Left renal pelvis (tissue), 4 donors: ENCODE results near the gene CYFIP2. TPM values are rescaled to one million over a fixed set of nuclear protein-coding genes. Genes with fewer than 3 reads are reported as not detected.

ENCODE experiments used
- DNase-seq, 4 donors: peaks; one replicate each; pipeline ENCODE4 v3.0.0-alpha.2; 2013; ENCODE audit warnings: low read depth in 4 of 4, low spot score in 3 of 4
- polyA plus RNA-seq, 4 donors: library from polyadenylated mRNA; unstranded; fragments of 120-200 nt; gene quantifications; one replicate each; pipeline ENCODE4 v1.2.1, GENCODE V29; 2013; ENCODE audit not compliant: insufficient read length in 4 of 4

CYFIP2 gene
- polyA plus RNA-seq, 4 donors, result 10.9 to 131 (median 125) TPM

- no peak for DNase-seq
Observed at GRCh38 chr5:157285310-157286035, 19.6 kb downstream of the CYFIP2 start.

DNA sequence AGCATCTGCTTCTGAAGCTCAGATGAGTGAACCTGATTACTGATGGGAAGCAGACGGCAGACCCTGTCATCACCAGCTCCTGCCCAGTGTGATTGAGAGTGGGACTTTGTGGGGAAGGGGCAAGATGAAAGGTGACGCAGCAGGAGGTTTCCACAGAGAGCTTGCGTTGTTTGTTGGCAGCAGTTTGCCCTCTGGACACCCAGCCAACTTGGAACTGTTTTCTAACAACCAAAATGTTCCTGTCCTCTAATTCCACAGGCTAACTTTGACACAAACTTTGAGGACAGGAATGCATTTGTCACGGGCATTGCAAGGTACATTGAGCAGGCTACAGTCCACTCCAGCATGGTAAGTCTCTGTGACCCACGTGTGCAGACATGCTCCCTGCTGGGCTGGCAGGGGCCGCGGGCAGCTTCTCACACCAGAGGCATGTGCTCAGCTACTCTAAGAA lies 20.9 kb downstream of the CYFIP2 start:
- no peak for DNase-seq

DNA sequence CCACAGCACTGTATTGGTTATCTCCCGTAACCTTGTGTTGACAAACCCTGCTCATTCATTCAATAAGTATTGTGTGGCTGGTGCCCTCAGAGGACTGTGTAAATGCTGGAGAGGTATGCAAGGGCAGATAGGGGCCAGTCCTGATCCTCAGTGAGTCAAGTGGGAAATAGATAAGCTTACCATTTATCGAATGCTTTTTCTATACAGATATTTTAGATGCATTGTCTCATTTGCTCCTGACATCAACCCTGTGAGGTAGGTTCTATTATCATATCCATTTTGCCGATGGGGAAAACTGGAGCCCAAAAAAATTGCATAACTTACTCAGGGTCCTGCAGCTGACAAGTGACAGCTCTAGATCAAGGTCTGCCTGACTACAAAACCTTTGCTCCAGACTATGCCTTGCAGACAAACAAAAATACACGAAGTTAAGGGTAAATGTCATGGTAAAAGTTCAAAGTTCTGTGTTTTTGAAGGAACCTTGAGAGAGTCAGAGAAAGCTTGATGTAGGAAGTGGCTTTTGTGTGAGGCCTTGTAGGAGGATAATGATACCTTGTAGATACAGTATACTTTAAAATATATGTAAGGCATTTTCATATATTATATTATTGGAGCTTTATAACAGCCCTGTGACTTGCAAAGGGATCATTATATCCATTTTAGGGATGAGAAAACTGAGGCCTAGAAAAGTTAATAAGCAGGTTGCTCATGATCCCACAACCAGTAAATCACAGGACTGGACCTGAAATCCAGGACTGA lies 22.7 kb downstream of the CYFIP2 start:
- no peak for DNase-seq

GRCh38 chr5:157289164-157289819 lies 23.4 kb downstream of the CYFIP2 start:
- no peak for DNase-seq

DNA sequence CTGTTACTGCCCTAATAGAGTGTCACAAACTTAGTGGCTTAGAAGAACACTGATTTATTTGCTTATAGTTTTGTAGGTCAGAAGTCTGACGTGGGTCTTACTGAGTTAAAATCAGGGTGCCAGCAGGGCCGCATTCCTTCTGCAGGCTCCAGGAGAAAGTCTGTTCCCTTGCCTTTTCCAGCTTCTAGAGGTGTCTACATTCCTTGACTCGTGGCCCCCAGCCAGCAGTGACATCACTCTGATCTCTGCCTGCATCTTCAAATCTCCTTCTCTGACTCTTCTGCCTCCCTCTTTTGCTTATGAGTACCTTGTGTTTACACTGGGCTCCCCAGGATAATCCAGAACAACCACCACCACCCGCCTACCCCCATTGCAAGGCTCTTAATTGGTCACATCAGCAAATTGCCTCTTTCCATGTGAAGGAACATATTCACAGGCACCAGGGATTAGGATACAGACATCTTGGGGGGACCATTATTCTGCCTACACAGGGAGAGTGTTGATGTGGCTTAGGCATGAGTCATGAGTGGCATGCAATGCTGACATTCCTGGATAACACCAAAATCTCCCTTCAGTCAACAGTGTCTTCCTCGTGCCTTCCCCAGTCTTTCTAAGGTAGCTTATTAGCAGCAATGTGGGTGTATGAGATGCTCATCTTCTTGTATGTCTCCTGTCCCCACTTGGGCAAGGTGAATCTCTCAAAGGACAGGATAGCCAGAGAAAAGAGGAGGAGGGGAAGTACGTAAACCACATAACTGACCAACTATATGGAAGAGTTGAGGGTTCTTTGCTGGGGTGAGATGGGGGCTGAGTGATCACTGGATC lies 24.4 kb downstream of the CYFIP2 start:
- DNase-seq, result no peak

- DNase-seq, result peak in 3 of 4 donors; percentile 45 to 75 (median 54)
Observed at GRCh38 chr5:157290981-157291711, 25.2 kb downstream of the CYFIP2 start.

DNA sequence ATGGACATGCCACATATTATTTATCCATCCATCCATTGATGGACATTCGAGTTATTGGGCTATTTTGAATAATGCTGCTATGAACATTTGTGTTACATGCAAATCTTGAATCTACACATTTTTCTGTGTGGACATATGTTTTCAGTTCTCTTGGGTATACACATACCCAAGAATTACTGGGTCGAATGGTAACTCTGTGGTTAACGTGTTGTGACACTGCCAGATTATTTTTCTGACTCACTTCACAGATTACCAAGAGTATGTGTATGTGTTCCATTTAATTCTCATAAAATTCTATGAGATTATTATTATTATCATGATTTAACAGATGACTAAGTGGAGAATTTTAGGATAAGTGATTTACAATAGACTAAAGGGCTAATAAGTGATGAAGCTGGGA lies 26.7 kb downstream of the CYFIP2 start:
- DNase-seq, result no peak

DNA sequence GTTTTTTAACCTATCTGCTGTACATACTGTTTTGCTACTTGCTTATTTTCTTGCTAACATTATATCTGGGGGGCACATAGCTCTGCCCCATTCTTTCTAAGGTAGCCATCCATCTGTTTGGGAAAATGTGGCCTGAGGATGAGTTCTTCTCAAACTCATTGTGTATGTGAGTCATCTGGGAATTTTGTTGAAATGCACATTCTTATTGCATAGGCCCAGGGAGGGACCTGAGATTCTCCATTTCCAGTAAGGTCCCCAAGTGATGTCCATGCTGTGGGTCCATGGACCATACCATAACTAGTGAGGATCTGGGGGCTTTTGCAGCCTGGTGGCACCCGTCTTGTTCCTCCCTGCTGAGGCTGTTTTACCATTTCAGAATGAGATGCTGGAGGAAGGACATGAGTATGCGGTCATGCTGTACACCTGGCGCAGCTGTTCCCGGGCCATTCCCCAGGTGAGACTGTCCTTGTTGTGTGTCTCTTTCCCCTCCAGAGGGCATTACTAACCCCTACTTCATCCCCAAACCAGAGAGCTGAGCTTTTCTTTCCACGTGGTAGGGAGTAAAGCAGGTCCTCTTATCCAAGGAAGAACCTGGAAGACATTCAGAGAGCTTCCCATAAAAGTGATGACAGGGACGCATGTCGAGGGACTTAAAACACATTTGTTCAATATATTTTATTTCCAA lies 28.6 kb downstream of the CYFIP2 start:
- DNase-seq, result no peak

- DNase-seq, result no peak
Observed at GRCh38 chr5:157295247-157295646, 29.3 kb downstream of the CYFIP2 start.

- DNase-seq, result no peak
Observed at GRCh38 chr5:157300564-157300963, 34.6 kb downstream of the CYFIP2 start.

DNA sequence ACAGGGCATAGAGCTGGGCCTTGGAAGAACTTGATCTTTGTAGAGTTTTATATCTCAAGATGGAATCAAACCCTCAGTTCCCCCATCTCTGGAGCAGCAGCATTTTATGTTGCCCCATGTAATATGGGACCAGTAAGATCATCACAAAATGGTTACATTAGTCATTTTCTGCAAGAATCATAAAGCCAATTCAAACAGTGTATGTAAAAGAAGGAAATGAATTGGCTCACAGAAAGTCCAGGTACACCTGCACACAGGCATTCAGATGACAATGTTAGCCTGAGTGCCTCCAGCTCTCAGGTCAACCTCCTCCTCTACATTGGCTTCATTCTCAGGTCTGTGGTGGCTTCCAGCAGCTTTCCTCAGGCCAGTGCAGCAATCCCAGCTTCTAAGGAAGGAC lies 35.1 kb downstream of the CYFIP2 start:
- DNase-seq, result no peak

DNA sequence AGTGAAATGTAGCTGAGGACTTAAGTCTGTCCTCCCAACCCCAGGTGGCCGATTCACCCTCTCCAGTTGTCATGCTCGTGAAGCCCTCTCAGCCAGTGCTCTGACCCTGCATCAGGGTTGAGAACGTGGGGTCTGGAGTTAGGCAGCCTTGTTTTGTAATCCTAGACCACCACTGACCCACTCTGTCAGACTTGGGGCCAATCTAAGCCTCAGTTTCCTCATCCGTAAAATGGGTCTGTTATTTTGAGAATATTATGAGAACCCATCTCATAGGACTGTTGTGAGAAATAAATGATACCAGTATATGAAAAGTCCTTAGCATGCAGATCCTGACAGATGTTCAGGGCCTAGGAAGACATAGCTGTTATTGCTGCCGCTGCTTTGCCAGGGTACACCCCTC lies 37.1 kb downstream of the CYFIP2 start:
- DNase-seq, result no peak

DNA sequence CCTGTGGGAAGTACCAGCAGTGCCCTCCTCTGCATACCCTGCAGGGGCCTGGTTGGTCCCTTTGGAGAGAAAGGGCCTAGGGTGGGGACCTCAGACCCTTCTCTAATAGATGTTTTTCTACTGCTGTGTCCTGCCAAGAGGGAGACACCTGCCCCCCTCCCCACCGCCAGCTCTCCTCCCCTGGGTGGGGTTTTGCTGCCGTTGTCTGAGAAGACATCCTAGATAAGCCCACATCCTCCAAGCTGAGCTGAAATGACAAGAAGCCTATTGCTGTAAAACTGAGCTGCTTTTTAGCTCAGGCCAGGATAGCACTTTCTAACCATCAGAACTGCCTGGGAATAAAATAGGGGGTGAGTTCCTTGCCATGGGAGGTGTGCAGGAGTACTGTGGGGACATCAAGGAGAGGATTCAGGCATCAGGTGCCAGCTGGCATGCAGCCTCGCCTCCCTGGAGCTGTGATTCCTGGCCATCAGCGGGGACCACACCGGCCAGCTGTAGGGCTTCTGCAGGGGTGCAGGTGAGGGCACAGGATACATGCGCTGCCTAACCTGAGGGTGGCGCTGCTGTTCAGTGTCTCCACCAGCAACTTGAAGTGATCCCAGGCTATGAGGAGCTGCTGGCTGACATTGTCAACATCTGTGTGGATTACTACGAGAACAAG lies 37.9 kb downstream of the CYFIP2 start:
- no peak for DNase-seq

- DNase-seq, result no peak
Observed at GRCh38 chr5:157306081-157306480, 40.2 kb downstream of the CYFIP2 start.

DNA sequence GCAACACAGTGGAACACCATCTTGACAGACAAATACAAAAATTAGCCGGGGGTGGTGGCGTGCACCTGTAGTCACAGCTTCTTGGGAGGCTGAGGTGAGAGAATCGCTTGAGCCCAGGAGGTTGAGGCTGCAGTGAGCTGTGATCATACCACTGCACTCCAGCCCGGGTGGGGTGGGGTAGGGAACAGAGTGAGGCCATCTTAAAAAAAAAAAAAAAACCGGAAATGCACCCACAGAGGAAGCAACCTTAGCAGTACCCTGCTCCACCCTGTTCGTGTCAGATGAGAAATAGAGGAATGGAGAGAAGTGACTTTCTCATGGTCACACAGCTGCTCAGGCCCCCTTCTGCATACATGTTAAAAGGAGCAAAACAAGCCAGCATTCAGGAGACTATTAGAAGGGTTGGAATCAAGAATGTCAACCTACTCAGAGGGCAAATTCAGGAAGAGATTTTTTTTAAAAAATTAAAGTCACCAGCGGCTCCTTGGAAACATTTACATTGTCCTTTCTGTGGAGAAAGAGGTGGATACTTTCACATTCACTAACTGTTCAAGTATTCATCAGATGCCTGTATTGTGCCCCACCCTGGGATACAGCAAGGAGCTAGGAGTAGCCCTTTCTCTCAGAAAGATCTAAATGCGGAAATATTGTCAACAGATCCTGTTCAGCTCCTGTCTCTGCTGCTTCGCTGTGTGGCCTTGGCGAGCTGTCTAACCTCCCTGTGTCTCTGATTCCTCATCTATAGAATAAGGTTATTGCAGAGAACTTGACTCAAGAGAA lies 41.0 kb downstream of the CYFIP2 start:
- DNase-seq, result no peak

DNA sequence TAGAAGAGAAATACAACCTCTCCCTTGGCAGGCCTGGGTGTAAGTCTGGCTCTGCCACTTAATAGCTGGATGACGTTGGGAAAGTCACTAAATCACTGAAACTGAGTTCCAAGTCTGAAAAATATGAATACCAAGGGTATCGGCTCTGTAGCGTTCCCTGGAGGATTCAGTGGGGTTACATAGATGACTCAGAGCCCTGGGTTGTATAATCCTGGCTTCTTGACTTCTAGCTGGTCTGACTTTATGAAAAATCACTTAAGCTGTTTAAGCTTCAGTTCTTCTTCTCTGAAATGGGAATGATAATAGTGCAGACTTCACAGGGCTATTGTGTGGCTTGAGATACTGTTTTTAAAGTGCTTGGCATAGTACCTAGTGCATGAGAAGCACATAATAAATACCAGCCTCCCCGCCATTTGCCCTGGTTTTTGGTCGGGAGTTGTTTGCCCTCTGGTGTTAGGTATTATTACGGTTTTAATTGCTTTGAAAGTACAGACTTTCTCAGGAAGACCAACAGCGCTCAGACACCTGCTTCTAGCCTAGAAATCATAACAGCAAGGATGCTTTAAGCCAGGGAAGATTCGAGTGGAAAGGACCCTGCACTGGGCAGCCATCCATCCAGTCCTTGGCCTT lies 43.0 kb downstream of the CYFIP2 start:
- DNase-seq, result no peak

DNA sequence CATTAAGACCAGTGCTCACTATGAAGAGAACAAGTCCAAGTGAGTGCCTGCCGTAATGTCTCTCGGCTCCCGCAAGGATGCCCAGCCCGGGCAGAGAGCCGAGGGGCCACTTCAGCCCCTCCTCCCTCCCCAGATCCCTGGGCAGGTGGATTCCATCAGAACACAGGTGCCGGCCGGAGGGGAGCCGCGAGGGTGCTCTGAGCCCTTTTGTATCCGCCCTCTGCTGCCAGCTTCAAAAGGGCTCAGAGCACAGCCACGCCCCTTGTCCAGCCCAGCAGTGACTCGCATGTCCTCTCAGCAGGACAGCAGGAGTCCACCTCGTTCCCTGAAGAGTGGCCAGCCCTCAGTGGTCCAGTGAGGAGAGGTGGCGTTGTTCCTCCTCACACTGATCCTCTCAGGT lies 43.9 kb downstream of the CYFIP2 start:
- DNase-seq, result no peak

GRCh38 chr5:157311595-157311994 lies 45.7 kb downstream of the CYFIP2 start:
- DNase-seq, result no peak
